GM21515 (cell line): ENCODE results near the gene ASTN2.

ENCODE experiments used
- ATAC-seq: cut with Tn5 transposase; IDR thresholded peaks from one replicate; pipeline ENCODE4 v1.9.1; 2021; ENCODE audit not compliant: unreplicated experiment

Gene ASTN2

GRCh38 chr9:117303643-117304230, 111.1 kb downstream of the ASTN2 start:
- no peak for ATAC-seq

DNA sequence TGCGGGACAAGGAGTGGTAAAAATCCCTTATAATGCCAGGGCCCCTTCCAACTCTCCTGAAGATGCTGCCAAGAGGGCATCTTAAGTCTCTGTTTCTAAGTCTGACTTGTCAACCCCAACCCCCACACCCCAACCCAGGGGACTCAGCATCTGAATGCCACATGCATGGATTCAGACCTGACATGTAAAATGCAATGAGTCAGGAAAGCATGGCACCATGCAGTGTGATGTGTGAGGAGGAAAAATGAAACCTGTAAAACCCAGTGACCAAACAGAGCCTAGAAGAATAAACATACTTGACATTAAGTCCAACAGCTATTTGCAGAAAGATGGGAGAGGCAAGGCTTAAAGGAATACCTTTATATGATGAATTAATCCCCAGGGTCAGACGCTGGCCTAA, 112.4 kb downstream of the ASTN2 start:
- no peak for ATAC-seq

GRCh38 chr9:117300371-117301110, 114.3 kb downstream of the ASTN2 start:
- no peak for ATAC-seq

DNA sequence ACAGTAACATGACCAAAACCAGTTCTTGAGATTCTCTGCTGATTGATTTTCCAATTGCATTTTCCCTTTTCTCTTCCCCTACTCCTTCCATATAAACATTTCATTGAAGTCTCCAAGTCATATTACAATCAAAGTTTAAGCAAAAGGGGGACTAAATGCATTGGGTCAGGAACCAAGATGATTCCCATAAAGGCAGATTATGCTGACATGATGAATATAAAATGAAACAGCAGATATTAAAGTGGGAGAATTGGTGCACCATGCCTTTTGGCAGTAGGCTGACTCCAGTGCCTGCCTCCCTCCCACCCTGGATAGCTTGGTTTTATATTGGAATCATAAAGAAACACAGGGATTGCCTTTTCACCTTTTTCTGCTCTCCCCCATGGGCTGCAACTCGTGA, 118.4 kb downstream of the ASTN2 start:
- ATAC-seq, result no peak

- ATAC-seq, result no peak
These were observed 121.4 kb downstream of the ASTN2 start for GRCh38 chr9:117293206-117294114.

- ATAC-seq, result no peak
These were observed 123.8 kb downstream of the ASTN2 start for GRCh38 chr9:117290856-117291622.

GRCh38 chr9:117290306-117290840, 124.5 kb downstream of the ASTN2 start:
- ATAC-seq, result no peak

- no peak for ATAC-seq
These were observed 128.6 kb downstream of the ASTN2 start for GRCh38 chr9:117286245-117286644.

DNA sequence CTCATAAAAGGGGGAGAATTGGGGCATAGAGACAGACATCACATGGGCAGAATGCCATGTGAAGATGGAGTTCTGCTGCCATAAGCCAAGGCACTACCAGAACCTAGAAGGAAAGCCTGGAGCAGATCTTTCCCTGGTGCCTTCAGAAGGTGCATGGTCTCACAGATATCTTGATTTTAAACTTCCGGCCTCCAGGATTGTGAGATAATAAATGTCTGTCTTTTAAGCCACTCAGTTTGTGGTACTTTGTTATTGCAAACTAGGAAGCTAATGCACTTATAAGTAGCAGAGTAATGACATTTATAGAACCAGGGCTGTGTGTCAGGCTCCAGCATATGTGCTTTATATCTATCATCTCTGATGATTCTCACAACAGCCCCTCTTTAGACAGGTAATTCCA, 130.4 kb downstream of the ASTN2 start:
- no peak for ATAC-seq

DNA sequence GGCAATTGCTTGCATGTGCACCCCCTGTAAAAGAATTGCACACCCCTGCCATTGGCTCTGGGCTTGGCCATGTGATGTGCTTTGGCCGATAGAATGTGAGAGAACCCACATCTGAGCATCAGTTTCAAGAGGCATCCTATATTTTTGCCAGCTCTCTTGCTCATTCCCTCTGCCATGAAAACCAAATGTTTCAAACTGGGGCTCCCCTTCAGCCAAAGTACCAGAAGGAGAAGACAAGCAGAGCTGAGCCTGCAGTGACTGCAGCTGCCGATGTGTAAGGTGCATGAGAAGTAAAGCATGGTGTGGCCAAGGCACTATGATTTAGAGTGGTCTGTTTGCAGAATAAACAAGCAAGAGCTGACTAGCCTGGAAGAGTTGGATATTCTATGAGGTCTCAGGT, 132.3 kb downstream of the ASTN2 start:
- no peak for ATAC-seq

DNA sequence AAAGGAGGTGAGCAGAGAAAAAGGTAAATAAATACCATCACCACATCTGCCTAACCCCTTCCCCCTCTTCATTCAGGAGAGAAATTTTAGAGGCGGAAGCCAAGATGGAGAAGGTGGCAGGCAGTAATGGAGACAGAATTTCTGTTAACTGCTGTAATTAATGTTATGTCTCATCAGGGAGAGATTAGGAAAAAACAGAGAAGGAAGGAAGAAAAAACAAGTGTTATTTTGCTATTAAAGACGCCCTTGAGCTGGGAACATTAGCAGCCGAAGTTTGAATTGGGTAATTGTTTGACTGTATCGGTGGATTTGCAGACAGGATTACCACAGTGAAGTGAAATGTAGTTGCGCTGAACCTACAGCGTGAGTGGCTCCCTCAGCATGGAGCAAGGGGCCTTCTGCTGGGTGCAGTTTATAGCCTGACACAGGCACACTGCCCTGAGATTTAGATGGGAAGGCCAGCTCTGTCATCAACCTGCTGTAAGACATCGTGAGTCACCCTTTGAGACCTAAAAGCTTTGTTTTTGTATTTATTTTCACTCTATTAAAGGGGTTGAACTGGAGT, 136.3 kb downstream of the ASTN2 start:
- no peak for ATAC-seq

- ATAC-seq, result no peak
These were observed 136.8 kb downstream of the ASTN2 start for GRCh38 chr9:117278020-117278419.

DNA sequence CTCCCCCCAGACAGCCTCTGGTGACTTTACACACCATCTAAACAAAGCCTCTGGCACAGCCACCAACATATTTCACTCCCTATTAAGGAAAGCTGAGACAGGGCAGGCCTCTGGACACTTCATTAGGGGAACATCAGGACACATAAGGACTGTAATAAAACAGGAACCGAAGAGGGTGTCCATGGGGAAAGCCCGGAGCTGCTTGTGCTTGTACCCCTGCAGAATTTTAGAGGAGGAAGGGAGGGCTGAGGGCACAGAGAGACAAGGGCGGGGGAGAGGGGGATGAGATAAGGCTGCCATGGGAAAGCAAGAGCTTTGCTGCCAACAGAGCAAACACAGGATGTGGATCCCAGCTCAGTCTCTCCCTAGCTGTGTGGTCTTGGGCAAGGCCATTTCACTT, 138.4 kb downstream of the ASTN2 start:
- no peak for ATAC-seq

- no peak for ATAC-seq
These were observed 141.2 kb downstream of the ASTN2 start for GRCh38 chr9:117273612-117274011.

GRCh38 chr9:117268847-117269446, 145.9 kb downstream of the ASTN2 start:
- ATAC-seq, result no peak

GRCh38 chr9:117266855-117267497, 147.9 kb downstream of the ASTN2 start:
- no peak for ATAC-seq

- no peak for ATAC-seq
These were observed 149.6 kb downstream of the ASTN2 start for GRCh38 chr9:117265253-117265652.

DNA sequence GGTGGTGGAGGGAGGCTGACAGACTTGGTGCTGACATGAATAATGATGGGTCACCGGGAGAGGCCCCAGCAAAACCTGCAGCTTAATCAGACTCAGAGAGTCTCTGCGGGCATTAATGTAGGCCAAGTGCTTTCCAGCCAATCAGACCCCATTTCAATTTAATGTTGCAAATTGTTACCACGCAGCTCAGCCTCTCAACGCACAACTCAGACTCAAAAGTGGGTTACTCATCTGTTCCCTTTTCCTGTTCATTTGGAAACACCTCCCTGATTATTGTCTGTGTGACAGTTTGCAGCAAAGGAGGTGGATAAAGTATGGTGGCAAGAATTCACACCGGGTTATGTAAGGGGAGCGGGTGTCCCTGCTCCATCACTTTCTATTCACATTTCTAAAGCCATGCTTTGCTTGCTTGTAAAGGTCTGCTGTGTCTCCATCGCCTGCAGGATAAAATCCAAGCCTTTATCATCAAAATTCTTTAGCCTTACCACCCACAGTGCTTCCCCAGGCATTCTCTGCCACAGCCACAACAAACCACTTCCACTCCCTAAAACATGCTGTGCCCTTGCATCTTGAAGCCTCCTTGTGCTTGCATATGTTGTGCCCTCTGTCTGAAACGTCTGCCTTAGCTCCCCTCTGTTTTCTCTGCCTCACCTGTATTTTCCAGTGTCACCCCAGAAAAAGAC, 156.5 kb downstream of the ASTN2 start:
- ATAC-seq, result no peak

DNA sequence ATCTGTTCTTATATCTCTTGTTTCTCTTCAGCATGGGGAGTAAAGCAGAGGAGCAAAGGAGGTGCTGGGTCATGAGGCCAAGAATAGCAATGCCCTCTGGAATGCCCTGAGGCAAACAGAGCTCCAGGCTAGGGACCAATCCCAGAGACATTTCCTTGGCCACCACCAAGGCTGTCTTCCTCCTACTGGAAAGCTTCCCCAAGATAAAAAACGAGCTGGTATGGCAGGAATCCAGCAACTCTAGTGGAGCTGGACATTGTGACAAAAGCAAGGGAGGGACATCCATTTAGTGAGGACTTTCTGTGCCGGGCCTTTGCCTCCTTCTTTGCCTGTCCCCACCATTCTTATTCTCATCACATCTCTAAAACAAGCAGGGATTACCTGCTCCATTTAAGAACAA, 161.6 kb downstream of the ASTN2 start:
- ATAC-seq, result no peak
